Measurements from ENCODE around the gene MACF1. TPM values are rescaled to one million over a fixed set of nuclear protein-coding genes. Genes with fewer than 3 reads are reported as not detected.

MACF1 gene
- total and polyA plus RNA-seq, 4 donors = 69.1 to 966 (median 233) TPM

- TF ChIP-seq CTCF (IDR thresholded peaks at IDR 0.05; ENCODE audit: control extremely low read depth, extremely low read depth) = no peak
- no peak for DNase-seq
- Histone ChIP-seq H3K4me3 (no peak overlapping the region), H3K9me3 (ENCODE audit: control insufficient read depth in 4 of 4, insufficient read depth in 3 of 4, low read length in 3 of 4) (no peaks in the 10 kb centered on the region), H3K9ac (ENCODE audit: insufficient read depth in 1 of 2, low read length in 2 of 2) (no peak overlapping the region), H3K27me3 (ENCODE audit: control insufficient read depth in 3 of 3, insufficient read depth in 3 of 3, low read length in 2 of 3) (no peaks in the 10 kb centered on the region), H3K4me1 (ENCODE audit: control insufficient read depth in 5 of 5, insufficient read depth in 5 of 5, low read length in 5 of 5) (peaks cover 7 to 22% (median 18%) of the 10 kb centered on the region in 5 donors), H3K36me3 (ENCODE audit: control insufficient read depth in 4 of 4, insufficient read depth in 4 of 4, low read length in 4 of 4) (peaks cover 0 to 9% (median 0%) of the 10 kb centered on the region in 4 donors), H3K27ac (ENCODE audit: low read depth in 1 of 2, low read length in 1 of 2) (no peak overlapping the region)
- no peak for ATAC-seq (ENCODE audit: insufficient read depth, low FRiP score)
- 68 to 73% methylated on average over 3 of the region's 3 CpGs for WGBS, 2 donors
Measured at GRCh38 chr1:39187275-39188046, 17.0 kb upstream of the MACF1 start.

- Histone ChIP-seq H3K9ac (ENCODE audit: insufficient read depth in 1 of 2, low read length in 2 of 2) (no peak overlapping the region), H3K27ac (ENCODE audit: low read depth in 1 of 2, low read length in 1 of 2) (no peak overlapping the region), H3K9me3 (ENCODE audit: control insufficient read depth in 4 of 4, insufficient read depth in 3 of 4, low read length in 3 of 4) (no peaks in the 10 kb centered on the region), H3K4me1 (ENCODE audit: control insufficient read depth in 5 of 5, insufficient read depth in 5 of 5, low read length in 5 of 5) (peaks cover 0 to 17% (median 12%) of the 10 kb centered on the region in 5 donors), H3K27me3 (ENCODE audit: control insufficient read depth in 3 of 3, insufficient read depth in 3 of 3, low read length in 2 of 3) (no peaks in the 10 kb centered on the region), H3K36me3 (ENCODE audit: control insufficient read depth in 4 of 4, insufficient read depth in 4 of 4, low read length in 4 of 4) (no peaks in the 10 kb centered on the region), H3K4me3 (no peak overlapping the region)
- ATAC-seq (ENCODE audit: insufficient read depth, low FRiP score) (no peak), DNase-seq (no peak)
- 17 to 39% methylated on average over 1 of the region's 1 CpG for WGBS, 2 donors
- no peak for TF ChIP-seq CTCF (IDR thresholded peaks at IDR 0.05; ENCODE audit: control extremely low read depth, extremely low read depth)
Measured at GRCh38 chr1:39189592-39190041, 14.9 kb upstream of the MACF1 start.

- no peak overlapping the region for H3K9ac ChIP-seq (ENCODE audit: insufficient read depth in 1 of 2, low read length in 2 of 2)
- peak overlapping the region in 1 of 2 donors; percentile 79 for H3K27ac ChIP-seq (ENCODE audit: low read depth in 1 of 2, low read length in 1 of 2)
- H3K4me3 ChIP-seq = no peak overlapping the region
- H3K36me3 ChIP-seq (ENCODE audit: control insufficient read depth in 4 of 4, insufficient read depth in 4 of 4, low read length in 4 of 4) = no peaks in the 10 kb centered on the region
- 80 to 89% methylated on average over 3 of the region's 3 CpGs for WGBS, 2 donors
- no peak for TF ChIP-seq CTCF (IDR thresholded peaks at IDR 0.05; ENCODE audit: control extremely low read depth, extremely low read depth)
- DNase-seq = no peak
- no peaks in the 10 kb centered on the region for H3K27me3 ChIP-seq (ENCODE audit: control insufficient read depth in 3 of 3, insufficient read depth in 3 of 3, low read length in 2 of 3)
- peaks cover 3 to 17% (median 12%) of the 10 kb centered on the region in 5 donors for H3K4me1 ChIP-seq (ENCODE audit: control insufficient read depth in 5 of 5, insufficient read depth in 5 of 5, low read length in 5 of 5)
- H3K9me3 ChIP-seq (ENCODE audit: control insufficient read depth in 4 of 4, insufficient read depth in 3 of 4, low read length in 3 of 4) = no peaks in the 10 kb centered on the region
- no peak for ATAC-seq (ENCODE audit: insufficient read depth, low FRiP score)
Measured at GRCh38 chr1:39190096-39190495, 14.4 kb upstream of the MACF1 start.
